Duodenal mucosa (tissue), 2 donors: ENCODE data around the gene PLPP4.

Source experiments
- H3K27ac ChIP-seq: one replicate; pipeline ENCODE4 v1.7.0; 2013; ENCODE audit warnings: low read depth, low read length
- H3K27me3 ChIP-seq, 2 donors: one replicate each; pipeline ENCODE4 v1.7.0; 2013; ENCODE audit warnings: low read length in 2 of 2, control low read depth in 1 of 2; ENCODE audit not compliant: insufficient read depth in 2 of 2, control insufficient read depth in 1 of 2
- H3K36me3 ChIP-seq, 2 donors: one replicate each; pipeline ENCODE4 v1.7.0; 2013; ENCODE audit warnings: low read length in 2 of 2, control low read depth in 1 of 2; ENCODE audit not compliant: insufficient read depth in 2 of 2, control insufficient read depth in 1 of 2
- H3K4me1 ChIP-seq, 2 donors: one replicate each; pipeline ENCODE4 v1.7.0; 2013; ENCODE audit warnings: low read length in 2 of 2, control low read depth in 1 of 2; ENCODE audit not compliant: insufficient read depth in 2 of 2, control insufficient read depth in 1 of 2
- H3K4me3 ChIP-seq, 2 donors: one replicate each; pipeline ENCODE4 v1.7.0; 2013; ENCODE audit warnings: low read length in 2 of 2, low read depth in 1 of 2
- H3K9ac ChIP-seq, 2 donors: one replicate each; pipeline ENCODE4 v1.7.0; 2013; ENCODE audit warnings: low read length in 2 of 2, low read depth in 1 of 2
- H3K9me3 ChIP-seq, 2 donors: one replicate each; pipeline ENCODE4 v1.7.0; 2013; ENCODE audit warnings: low read length in 2 of 2, control low read depth in 1 of 2; ENCODE audit not compliant: control insufficient read depth in 1 of 2

PLPP4 gene

DNA sequence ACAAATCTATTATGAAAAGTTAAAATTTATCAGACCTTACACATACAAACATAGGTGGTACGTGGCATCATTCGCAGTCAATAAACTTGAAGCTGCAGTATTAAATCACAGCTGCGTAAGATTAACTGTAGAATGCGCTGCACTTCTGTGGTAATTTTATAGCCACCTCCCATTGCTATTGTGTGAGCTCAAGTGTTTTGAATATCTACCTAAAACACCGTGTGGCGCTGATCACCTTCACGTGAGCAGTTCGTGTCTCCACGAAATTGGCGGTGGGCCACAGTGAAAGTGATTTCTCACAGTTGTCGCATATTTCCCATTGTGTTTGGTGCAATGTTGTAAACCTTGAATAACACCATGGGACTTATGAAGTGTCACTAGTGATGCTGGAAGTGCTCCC, 102.8 kb downstream of the PLPP4 start:
- no peak overlapping the region for H3K27ac ChIP-seq
- H3K9ac ChIP-seq: no peak overlapping the region
- no peak overlapping the region for H3K4me3 ChIP-seq
- no peaks in the 10 kb centered on the region for H3K4me1 ChIP-seq
- no peaks in the 10 kb centered on the region for H3K9me3 ChIP-seq
- no peaks in the 10 kb centered on the region for H3K27me3 ChIP-seq
- no peaks in the 10 kb centered on the region for H3K36me3 ChIP-seq

DNA sequence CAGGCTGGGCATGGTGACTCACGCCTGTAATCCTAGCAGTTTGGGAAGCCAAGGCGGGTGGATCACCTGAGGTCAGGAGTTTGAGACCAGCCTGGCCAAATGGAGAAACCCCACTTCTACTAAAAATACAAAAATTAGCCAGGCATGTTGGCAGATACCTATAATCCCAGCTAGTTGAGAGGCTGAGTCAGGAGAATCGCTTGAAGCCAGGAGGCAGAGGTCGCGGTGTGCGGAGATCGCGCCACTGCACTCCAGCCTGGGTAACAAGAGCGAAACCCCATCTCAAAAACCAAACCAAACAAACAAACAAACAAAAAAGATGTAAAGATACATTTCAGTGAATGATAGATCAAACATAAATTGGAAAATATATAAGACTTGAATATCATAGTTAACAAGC, 105.9 kb downstream of the PLPP4 start:
- Histone ChIP-seq H3K27me3 (no peaks in the 10 kb centered on the region), H3K9me3 (no peaks in the 10 kb centered on the region), H3K36me3 (no peaks in the 10 kb centered on the region), H3K27ac (no peak overlapping the region), H3K9ac (no peak overlapping the region), H3K4me1 (no peaks in the 10 kb centered on the region), H3K4me3 (no peak overlapping the region)

DNA sequence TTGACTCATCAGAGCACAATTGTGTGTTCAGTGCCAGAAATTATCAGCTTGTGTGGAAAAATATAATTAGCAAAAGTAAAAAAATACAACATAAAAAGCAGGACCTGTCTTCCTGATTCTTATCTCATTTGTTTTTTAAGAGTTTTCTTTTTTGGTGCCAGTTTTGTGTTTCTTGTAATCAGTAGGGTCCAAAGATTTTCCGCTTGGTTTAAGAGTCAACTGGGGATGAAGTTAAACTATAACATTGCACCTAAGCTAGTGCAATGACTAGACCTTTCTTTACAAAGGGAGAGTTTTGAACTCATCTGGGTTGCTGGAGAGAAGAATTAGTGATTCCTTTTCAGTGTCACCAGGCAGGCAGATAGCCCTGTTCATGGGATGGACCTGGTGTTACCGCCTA, 113.4 kb downstream of the PLPP4 start:
- H3K27me3 ChIP-seq: no peaks in the 10 kb centered on the region
- H3K27ac ChIP-seq: no peak overlapping the region
- no peaks in the 10 kb centered on the region for H3K9me3 ChIP-seq
- H3K4me1 ChIP-seq: no peaks in the 10 kb centered on the region
- no peaks in the 10 kb centered on the region for H3K36me3 ChIP-seq
- H3K4me3 ChIP-seq: no peak overlapping the region
- no peak overlapping the region for H3K9ac ChIP-seq

DNA sequence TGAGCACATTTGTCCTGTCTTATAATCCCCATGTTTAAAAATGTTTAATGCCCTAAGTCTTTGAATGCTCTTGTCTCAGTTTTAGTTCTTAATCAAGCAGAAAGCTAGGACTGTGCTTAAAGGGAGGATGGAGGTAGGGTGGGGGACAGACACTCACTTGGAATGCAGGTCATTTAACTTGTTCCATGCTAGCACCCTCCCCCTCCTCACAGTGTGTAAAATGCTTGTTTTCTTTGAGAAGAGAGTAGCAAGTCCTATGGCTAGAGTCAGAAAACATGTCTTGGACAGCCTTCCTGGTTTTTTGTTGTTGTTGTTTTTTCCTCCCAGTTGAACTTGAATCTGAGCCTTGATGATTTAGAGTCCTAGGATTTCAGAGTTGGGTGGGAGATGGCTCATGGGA, 114.2 kb downstream of the PLPP4 start:
- Histone ChIP-seq H3K27me3 (no peaks in the 10 kb centered on the region), H3K9me3 (no peaks in the 10 kb centered on the region), H3K36me3 (no peaks in the 10 kb centered on the region), H3K4me3 (no peak overlapping the region), H3K27ac (no peak overlapping the region), H3K9ac (no peak overlapping the region), H3K4me1 (no peaks in the 10 kb centered on the region)

DNA sequence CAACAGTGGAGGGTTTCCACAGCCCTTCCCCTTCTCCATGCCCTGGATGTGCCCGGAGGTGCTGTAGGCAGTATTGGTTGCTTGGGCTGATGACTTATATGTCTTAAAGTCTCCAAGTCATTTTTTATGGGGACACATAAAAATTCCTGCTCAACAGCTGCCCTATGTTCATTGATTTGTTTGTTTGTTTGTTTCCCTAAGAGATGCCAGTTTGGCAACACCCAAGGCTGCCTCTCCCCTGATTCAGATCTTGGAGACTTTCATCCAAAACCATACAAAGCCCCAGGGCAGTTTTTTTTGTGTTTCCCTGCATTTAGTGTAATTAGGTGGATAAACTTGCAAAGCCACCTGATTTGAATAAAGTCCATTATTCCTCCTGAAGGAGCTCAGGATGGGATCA, 115.3 kb downstream of the PLPP4 start:
- H3K27me3 ChIP-seq: no peaks in the 10 kb centered on the region
- no peak overlapping the region for H3K9ac ChIP-seq
- no peaks in the 10 kb centered on the region for H3K4me1 ChIP-seq

DNA sequence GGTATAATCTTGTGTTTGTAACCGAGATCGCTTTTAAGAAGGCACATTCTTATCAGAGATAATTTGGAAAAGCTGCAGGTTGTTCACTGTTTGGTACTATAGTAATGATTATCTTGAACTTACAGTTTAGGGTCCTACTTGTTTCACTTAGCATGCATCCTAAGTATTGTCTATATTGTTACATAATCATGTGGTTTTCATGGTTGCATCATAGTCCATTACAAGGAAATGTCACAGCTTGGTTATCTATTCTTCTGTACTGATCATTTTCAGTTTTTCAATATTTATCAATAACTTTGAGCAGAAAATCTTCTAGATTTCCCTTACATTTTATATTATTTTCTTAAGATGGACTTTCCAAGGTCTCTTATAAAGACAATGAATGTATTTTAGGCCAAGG, 116.3 kb downstream of the PLPP4 start:
- no peak overlapping the region for H3K4me3 ChIP-seq
- no peak overlapping the region for H3K27ac ChIP-seq
- no peaks in the 10 kb centered on the region for H3K27me3 ChIP-seq
- no peaks in the 10 kb centered on the region for H3K36me3 ChIP-seq
- no peaks in the 10 kb centered on the region for H3K4me1 ChIP-seq
- no peak overlapping the region for H3K9ac ChIP-seq
- H3K9me3 ChIP-seq: no peaks in the 10 kb centered on the region

More for the DNA sequence above, 115.3 kb downstream of the PLPP4 start:
- Histone ChIP-seq H3K4me3 (no peak overlapping the region), H3K36me3 (no peaks in the 10 kb centered on the region), H3K9me3 (no peaks in the 10 kb centered on the region), H3K27ac (no peak overlapping the region)

DNA sequence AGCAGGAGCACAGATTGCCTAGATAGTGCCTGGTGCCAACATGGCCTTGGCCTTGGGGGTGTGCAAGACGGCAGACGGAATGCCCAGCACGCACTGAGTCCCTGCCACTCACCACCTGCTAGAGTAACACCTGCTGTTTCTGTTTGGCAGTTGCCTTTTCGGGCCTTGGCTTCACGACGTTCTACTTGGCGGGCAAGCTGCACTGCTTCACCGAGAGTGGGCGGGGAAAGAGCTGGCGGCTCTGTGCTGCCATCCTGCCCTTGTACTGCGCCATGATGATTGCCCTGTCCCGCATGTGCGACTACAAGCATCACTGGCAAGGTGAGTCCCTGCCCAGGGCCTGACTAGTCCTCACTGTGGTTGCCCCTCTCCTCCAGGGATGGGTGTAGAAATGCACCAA, 118.0 kb downstream of the PLPP4 start:
- H3K27me3 ChIP-seq: no peaks in the 10 kb centered on the region
- H3K36me3 ChIP-seq: no peaks in the 10 kb centered on the region
- no peaks in the 10 kb centered on the region for H3K4me1 ChIP-seq
- no peak overlapping the region for H3K9ac ChIP-seq
- H3K27ac ChIP-seq: no peak overlapping the region
- H3K9me3 ChIP-seq: no peaks in the 10 kb centered on the region
- H3K4me3 ChIP-seq: no peak overlapping the region

DNA sequence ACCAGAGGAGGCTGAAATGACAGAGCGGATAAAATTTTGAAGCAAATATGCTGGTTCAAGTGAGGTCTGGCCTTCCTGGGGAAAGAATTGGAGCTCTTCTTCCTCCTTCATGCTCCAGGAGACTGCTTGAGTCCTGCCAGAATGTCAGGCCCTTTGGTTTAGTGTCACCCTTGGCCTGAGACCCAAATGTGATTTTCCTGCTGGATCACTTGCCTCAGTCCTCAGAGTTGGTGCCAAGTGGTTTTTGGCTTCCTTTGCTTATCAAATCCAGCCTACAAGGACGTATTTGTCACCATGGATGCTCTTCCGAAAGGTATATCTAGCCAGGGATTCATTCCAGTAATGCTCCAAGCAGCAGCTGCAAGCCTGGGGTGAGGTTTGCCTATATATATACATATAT, 118.4 kb downstream of the PLPP4 start:
- no peak overlapping the region for H3K27ac ChIP-seq
- H3K4me1 ChIP-seq: no peaks in the 10 kb centered on the region
- H3K9me3 ChIP-seq: no peaks in the 10 kb centered on the region
- no peaks in the 10 kb centered on the region for H3K36me3 ChIP-seq
- no peak overlapping the region for H3K9ac ChIP-seq
- no peaks in the 10 kb centered on the region for H3K27me3 ChIP-seq
- H3K4me3 ChIP-seq: no peak overlapping the region

DNA sequence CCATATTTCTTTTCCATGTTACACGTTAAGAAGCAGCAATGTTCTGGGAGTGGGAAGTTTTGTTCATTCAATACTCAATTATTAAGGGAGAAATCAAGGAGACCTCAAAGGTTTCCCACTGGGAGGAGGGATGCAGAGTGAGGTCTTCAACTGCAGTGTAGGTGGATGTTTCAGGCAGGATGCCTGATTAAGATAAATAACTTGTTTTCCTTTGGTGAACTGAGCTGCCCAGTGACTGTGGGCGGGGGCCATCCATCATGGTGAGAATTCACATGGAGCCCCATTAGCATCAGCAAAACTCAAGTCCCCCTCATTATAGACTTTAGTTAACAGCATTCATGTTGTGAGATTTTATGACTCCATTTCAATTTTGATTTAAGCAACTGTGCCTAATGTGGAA, 121.1 kb downstream of the PLPP4 start:
- H3K36me3 ChIP-seq: no peaks in the 10 kb centered on the region
- H3K27ac ChIP-seq: no peak overlapping the region
- H3K27me3 ChIP-seq: no peaks in the 10 kb centered on the region
- no peak overlapping the region for H3K4me3 ChIP-seq
- H3K4me1 ChIP-seq: no peaks in the 10 kb centered on the region
- no peaks in the 10 kb centered on the region for H3K9me3 ChIP-seq
- H3K9ac ChIP-seq: no peak overlapping the region

DNA sequence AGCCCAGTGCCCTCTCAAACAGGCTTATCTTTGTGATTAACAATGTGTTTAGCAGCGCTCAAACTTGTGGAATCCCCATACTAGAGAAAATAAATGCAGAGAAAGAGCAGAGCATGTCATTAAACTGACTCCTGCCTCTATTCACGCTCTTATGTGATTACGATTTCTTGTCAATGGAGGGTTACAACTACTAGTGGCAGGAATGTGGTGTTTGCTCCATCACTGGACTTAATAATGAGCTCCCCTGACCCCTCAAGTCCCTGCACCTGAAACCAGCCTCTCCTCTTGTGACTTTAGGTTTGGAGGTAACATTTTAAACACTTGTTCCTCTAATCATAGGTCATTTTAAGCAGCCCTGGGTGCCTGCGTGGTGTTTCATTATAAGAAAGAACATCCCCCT, 121.9 kb downstream of the PLPP4 start:
- Histone ChIP-seq H3K27me3 (no peaks in the 10 kb centered on the region), H3K36me3 (no peaks in the 10 kb centered on the region), H3K27ac (no peak overlapping the region), H3K9me3 (no peaks in the 10 kb centered on the region), H3K4me1 (no peaks in the 10 kb centered on the region), H3K4me3 (no peak overlapping the region), H3K9ac (no peak overlapping the region)
